ENCODE data around the gene CNGA3.
"Not testable (repeated sequence)": the region's sequence is repeated elsewhere in the genome, so short reads cannot be mapped to it uniquely, and the experiment has no call there.

CNGA3 gene

GRCh38 chr2:98311090-98311489 is 35.2 kb upstream of the CNGA3 start:
- Mint-ChIP-seq H3K27me3 (peaks cover 90% of the 10 kb centered on the region), H3K9me3 (no peaks in the 10 kb centered on the region), H3K27ac (ENCODE audit: low read depth) (no peak overlapping the region), H3K36me3 (ENCODE audit: insufficient read depth) (no peaks in the 10 kb centered on the region), H3K4me3 (no peak overlapping the region), H3K4me1 (no peaks in the 10 kb centered on the region)
- DNase-seq (ENCODE audit: low spot score in 2 of 2) (no peak), ATAC-seq (replicated peaks; ENCODE audit: extremely low read depth, poor library complexity, severe bottlenecking) (no peak)

GRCh38 chr2:98311771-98312545 is 34.3 kb upstream of the CNGA3 start:
- no peak for ATAC-seq (replicated peaks; ENCODE audit: extremely low read depth, poor library complexity, severe bottlenecking)
- Mint-ChIP-seq H3K9me3 (no peaks in the 10 kb centered on the region), H3K36me3 (ENCODE audit: insufficient read depth) (no peaks in the 10 kb centered on the region), H3K27ac (ENCODE audit: low read depth) (no peak overlapping the region), H3K4me3 (no peak overlapping the region), H3K27me3 (peaks cover 90% of the 10 kb centered on the region), H3K4me1 (no peaks in the 10 kb centered on the region)
- no peak for DNase-seq (ENCODE audit: low spot score in 2 of 2)

GRCh38 chr2:98313492-98314250 is 32.6 kb upstream of the CNGA3 start:
- H3K4me3 Mint-ChIP-seq = no peak overlapping the region
- H3K27me3 Mint-ChIP-seq = peaks cover 94% of the 10 kb centered on the region
- DNase-seq (ENCODE audit: low spot score in 2 of 2) (no peak), ATAC-seq (replicated peaks; ENCODE audit: extremely low read depth, poor library complexity, severe bottlenecking) (no peak)
- no peaks in the 10 kb centered on the region for H3K4me1 Mint-ChIP-seq
- H3K27ac Mint-ChIP-seq (ENCODE audit: low read depth) = no peak overlapping the region
- peaks cover 5% of the 10 kb centered on the region for H3K9me3 Mint-ChIP-seq
- no peaks in the 10 kb centered on the region for H3K36me3 Mint-ChIP-seq (ENCODE audit: insufficient read depth)

GRCh38 chr2:98314251-98314650 is 32.0 kb upstream of the CNGA3 start:
- Mint-ChIP-seq H3K9me3 (peaks cover 5% of the 10 kb centered on the region), H3K27me3 (peaks cover 94% of the 10 kb centered on the region), H3K4me3 (no peak overlapping the region), H3K4me1 (no peaks in the 10 kb centered on the region), H3K36me3 (ENCODE audit: insufficient read depth) (no peaks in the 10 kb centered on the region), H3K27ac (ENCODE audit: low read depth) (no peak overlapping the region)
- DNase-seq (ENCODE audit: low spot score in 2 of 2) = no peak
- ATAC-seq (replicated peaks; ENCODE audit: extremely low read depth, poor library complexity, severe bottlenecking) = no peak

GRCh38 chr2:98315957-98316356 is 30.3 kb upstream of the CNGA3 start:
- Mint-ChIP-seq H3K4me3 (no peak overlapping the region), H3K36me3 (ENCODE audit: insufficient read depth) (no peaks in the 10 kb centered on the region), H3K27me3 (peaks cover 89% of the 10 kb centered on the region), H3K27ac (ENCODE audit: low read depth) (no peak overlapping the region), H3K9me3 (peaks cover 15% of the 10 kb centered on the region), H3K4me1 (no peaks in the 10 kb centered on the region)
- DNase-seq (ENCODE audit: low spot score in 2 of 2) = no peak
- no peak for ATAC-seq (replicated peaks; ENCODE audit: extremely low read depth, poor library complexity, severe bottlenecking)

GRCh38 chr2:98317214-98317613 is 29.0 kb upstream of the CNGA3 start:
- peaks cover 21% of the 10 kb centered on the region for H3K9me3 Mint-ChIP-seq
- H3K27ac Mint-ChIP-seq (ENCODE audit: low read depth) = no peak overlapping the region
- ATAC-seq (replicated peaks; ENCODE audit: extremely low read depth, poor library complexity, severe bottlenecking) (no peak), DNase-seq (ENCODE audit: low spot score in 2 of 2) (no peak)
- H3K4me3 Mint-ChIP-seq = no peak overlapping the region
- H3K4me1 Mint-ChIP-seq = no peaks in the 10 kb centered on the region
- H3K36me3 Mint-ChIP-seq (ENCODE audit: insufficient read depth) = no peaks in the 10 kb centered on the region
- peaks cover 84% of the 10 kb centered on the region for H3K27me3 Mint-ChIP-seq

- H3K27ac Mint-ChIP-seq (ENCODE audit: low read depth); H3K4me1 Mint-ChIP-seq; H3K4me3 Mint-ChIP-seq; H3K36me3 Mint-ChIP-seq (ENCODE audit: insufficient read depth); DNase-seq (ENCODE audit: low spot score in 2 of 2); ATAC-seq (replicated peaks; ENCODE audit: extremely low read depth, poor library complexity, severe bottlenecking): not testable (repeated sequence)
- Mint-ChIP-seq H3K9me3 (peaks cover 22% of the 10 kb centered on the region), H3K27me3 (peaks cover 82% of the 10 kb centered on the region)
Measured at GRCh38 chr2:98320171-98320570, 26.1 kb upstream of the CNGA3 start.

GRCh38 chr2:98324181-98324580 is 22.1 kb upstream of the CNGA3 start:
- peaks cover 41% of the 10 kb centered on the region for H3K27me3 Mint-ChIP-seq
- ATAC-seq (replicated peaks; ENCODE audit: extremely low read depth, poor library complexity, severe bottlenecking) (no peak), DNase-seq (ENCODE audit: low spot score in 2 of 2) (no peak)
- no peaks in the 10 kb centered on the region for H3K36me3 Mint-ChIP-seq (ENCODE audit: insufficient read depth)
- H3K4me1 Mint-ChIP-seq = no peaks in the 10 kb centered on the region
- H3K4me3 Mint-ChIP-seq = no peak overlapping the region
- H3K27ac Mint-ChIP-seq (ENCODE audit: low read depth) = no peak overlapping the region
- H3K9me3 Mint-ChIP-seq = peaks cover 17% of the 10 kb centered on the region

GRCh38 chr2:98327776-98328175 is 18.5 kb upstream of the CNGA3 start:
- Mint-ChIP-seq H3K36me3 (ENCODE audit: insufficient read depth) (no peaks in the 10 kb centered on the region), H3K4me3 (no peak overlapping the region)
- no peak for ATAC-seq (replicated peaks; ENCODE audit: extremely low read depth, poor library complexity, severe bottlenecking)

GRCh38 chr2:98329549-98329948 is 16.7 kb upstream of the CNGA3 start:
- Mint-ChIP-seq H3K4me1 (no peaks in the 10 kb centered on the region), H3K27me3 (peaks cover 27% of the 10 kb centered on the region), H3K9me3 (no peaks in the 10 kb centered on the region), H3K27ac (ENCODE audit: low read depth) (no peak overlapping the region), H3K36me3 (ENCODE audit: insufficient read depth) (no peaks in the 10 kb centered on the region), H3K4me3 (no peak overlapping the region)
- DNase-seq (ENCODE audit: low spot score in 2 of 2) = no peak
- ATAC-seq (replicated peaks; ENCODE audit: extremely low read depth, poor library complexity, severe bottlenecking) = no peak

More at GRCh38 chr2:98327776-98328175, 18.5 kb upstream of the CNGA3 start:
- H3K27ac Mint-ChIP-seq (ENCODE audit: low read depth) = no peak overlapping the region
- H3K9me3 Mint-ChIP-seq = no peaks in the 10 kb centered on the region
- no peaks in the 10 kb centered on the region for H3K4me1 Mint-ChIP-seq
- H3K27me3 Mint-ChIP-seq = peaks cover 41% of the 10 kb centered on the region
- no peak for DNase-seq (ENCODE audit: low spot score in 2 of 2)

GRCh38 chr2:98332989-98333388 is 13.3 kb upstream of the CNGA3 start:
- no peaks in the 10 kb centered on the region for H3K4me1 Mint-ChIP-seq
- H3K27ac Mint-ChIP-seq (ENCODE audit: low read depth) = no peak overlapping the region
- H3K27me3 Mint-ChIP-seq = peaks cover 41% of the 10 kb centered on the region
- ATAC-seq (replicated peaks; ENCODE audit: extremely low read depth, poor library complexity, severe bottlenecking) (no peak), DNase-seq (ENCODE audit: low spot score in 2 of 2) (no peak)
- no peaks in the 10 kb centered on the region for H3K36me3 Mint-ChIP-seq (ENCODE audit: insufficient read depth)
- H3K4me3 Mint-ChIP-seq = no peak overlapping the region
- H3K9me3 Mint-ChIP-seq = no peaks in the 10 kb centered on the region

- DNase-seq (ENCODE audit: low spot score in 2 of 2) = no peak
- H3K4me1 Mint-ChIP-seq = no peaks in the 10 kb centered on the region
- H3K9me3 Mint-ChIP-seq = no peaks in the 10 kb centered on the region
- peaks cover 42% of the 10 kb centered on the region for H3K27me3 Mint-ChIP-seq
- no peak for ATAC-seq (replicated peaks; ENCODE audit: extremely low read depth, poor library complexity, severe bottlenecking)
- no peak overlapping the region for H3K4me3 Mint-ChIP-seq
- H3K27ac Mint-ChIP-seq (ENCODE audit: low read depth) = no peak overlapping the region
- H3K36me3 Mint-ChIP-seq (ENCODE audit: insufficient read depth) = no peaks in the 10 kb centered on the region
Measured at GRCh38 chr2:98333922-98334321, 12.3 kb upstream of the CNGA3 start.
